ENCODE measurements around the gene CDK10. TPM values are rescaled to one million over a fixed set of nuclear protein-coding genes. Genes with fewer than 3 reads are reported as not detected.
"Not testable (repeated sequence)": the region's sequence is repeated elsewhere in the genome, so short reads cannot be mapped to it uniquely, and the experiment has no call there.

Gene CDK10
- total RNA-seq, 1 donor from 2014 or later, result 44.0 TPM

DNA sequence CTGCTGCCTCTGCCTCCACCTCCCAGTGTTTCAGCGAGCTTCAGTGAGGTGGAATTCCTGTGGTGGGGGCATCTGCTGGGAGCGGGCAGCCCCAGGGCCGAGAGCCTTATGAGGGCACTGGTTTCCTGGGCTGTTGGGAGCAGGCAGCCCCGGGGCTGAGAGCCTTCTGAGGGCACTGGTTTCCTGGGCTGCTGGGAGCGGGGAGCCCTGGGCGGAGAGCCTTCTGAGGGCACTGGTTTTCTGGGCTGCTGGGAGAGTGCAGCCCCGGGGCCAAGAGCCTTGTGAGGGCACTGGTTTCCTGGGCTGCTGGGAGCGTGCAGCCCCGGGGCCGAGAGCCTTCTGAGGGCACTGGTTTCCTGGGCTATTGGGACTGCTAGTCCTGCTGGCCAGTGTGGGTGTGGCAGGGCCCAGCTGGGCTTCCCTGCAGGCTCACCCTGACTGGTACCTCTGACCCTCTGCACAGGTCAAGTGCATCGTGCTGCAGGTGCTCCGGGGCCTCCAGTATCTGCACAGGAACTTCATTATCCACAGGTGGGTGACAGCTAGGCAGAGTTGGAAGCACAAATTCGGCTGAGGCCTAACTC is 5.6 kb downstream of the CDK10 start:
- no peaks in the 10 kb centered on the region for H3K9me3 ChIP-seq
- no peak overlapping the region for H3K4me3 ChIP-seq
- peaks cover 0 to 25% of the 10 kb centered on the region in 2 donors for H3K36me3 ChIP-seq
- H3K4me1 ChIP-seq, result peaks cover 9% of the 10 kb centered on the region
- no peak overlapping the region for H3K27ac ChIP-seq
- intact Hi-C loops (cut with DNase I), result no loop called here
- H3K27me3 ChIP-seq, result no peaks in the 10 kb centered on the region
- no peak for DNase-seq (ENCODE audit: extremely low spot score in 2 of 2)
- TF ChIP-seq POLR2A (IDR thresholded peaks at IDR 0.05) (no peak), POLR2AphosphoS5 (IDR thresholded peaks at IDR 0.05; ENCODE audit: insufficient read depth in 1 of 2, low read depth in 1 of 2) (no peak)
- TF ChIP-seq, protein P1, sequence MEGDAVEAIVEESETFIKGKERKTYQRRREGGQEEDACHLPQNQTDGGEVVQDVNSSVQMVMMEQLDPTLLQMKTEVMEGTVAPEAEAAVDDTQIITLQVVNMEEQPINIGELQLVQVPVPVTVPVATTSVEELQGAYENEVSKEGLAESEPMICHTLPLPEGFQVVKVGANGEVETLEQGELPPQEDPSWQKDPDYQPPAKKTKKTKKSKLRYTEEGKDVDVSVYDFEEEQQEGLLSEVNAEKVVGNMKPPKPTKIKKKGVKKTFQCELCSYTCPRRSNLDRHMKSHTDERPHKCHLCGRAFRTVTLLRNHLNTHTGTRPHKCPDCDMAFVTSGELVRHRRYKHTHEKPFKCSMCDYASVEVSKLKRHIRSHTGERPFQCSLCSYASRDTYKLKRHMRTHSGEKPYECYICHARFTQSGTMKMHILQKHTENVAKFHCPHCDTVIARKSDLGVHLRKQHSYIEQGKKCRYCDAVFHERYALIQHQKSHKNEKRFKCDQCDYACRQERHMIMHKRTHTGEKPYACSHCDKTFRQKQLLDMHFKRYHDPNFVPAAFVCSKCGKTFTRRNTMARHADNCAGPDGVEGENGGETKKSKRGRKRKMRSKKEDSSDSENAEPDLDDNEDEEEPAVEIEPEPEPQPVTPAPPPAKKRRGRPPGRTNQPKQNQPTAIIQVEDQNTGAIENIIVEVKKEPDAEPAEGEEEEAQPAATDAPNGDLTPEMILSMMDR (IDR thresholded peaks at IDR 0.05), result no peak

DNA sequence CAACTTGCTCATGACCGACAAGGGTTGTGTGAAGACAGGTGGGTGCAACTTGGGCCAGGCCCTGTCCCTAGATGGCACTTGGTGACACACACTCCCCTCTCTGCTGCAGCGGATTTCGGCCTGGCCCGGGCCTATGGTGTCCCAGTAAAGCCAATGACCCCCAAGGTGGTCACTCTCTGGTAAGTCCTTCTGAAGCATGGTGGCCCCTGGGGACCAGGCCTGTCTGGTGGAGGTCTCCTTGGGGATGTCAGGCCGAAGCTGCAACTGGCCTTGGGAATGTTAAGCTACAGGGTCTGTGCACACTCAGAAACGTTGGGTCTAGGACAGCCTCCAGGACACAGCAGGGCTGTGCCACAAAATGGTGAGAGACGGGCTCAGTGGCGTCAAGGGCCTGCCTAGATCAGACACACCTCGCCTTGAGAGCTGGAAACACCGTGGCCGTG is 6.8 kb downstream of the CDK10 start:
- peaks cover 0 to 25% of the 10 kb centered on the region in 2 donors for H3K36me3 ChIP-seq
- intact Hi-C loops (cut with DNase I), result no loop called here
- no peak for DNase-seq (ENCODE audit: extremely low spot score in 2 of 2)
- H3K27ac ChIP-seq, result no peak overlapping the region
- H3K4me3 ChIP-seq, result no peak overlapping the region
- H3K27me3 ChIP-seq, result no peaks in the 10 kb centered on the region
- no peaks in the 10 kb centered on the region for H3K4me1 ChIP-seq
- H3K9me3 ChIP-seq, result no peaks in the 10 kb centered on the region
- TF ChIP-seq POLR2AphosphoS5 (IDR thresholded peaks at IDR 0.05; ENCODE audit: insufficient read depth in 1 of 2, low read depth in 1 of 2) (no peak), POLR2A (IDR thresholded peaks at IDR 0.05) (no peak)
- TF ChIP-seq, protein P1 (IDR thresholded peaks at IDR 0.05), result no peak

DNA sequence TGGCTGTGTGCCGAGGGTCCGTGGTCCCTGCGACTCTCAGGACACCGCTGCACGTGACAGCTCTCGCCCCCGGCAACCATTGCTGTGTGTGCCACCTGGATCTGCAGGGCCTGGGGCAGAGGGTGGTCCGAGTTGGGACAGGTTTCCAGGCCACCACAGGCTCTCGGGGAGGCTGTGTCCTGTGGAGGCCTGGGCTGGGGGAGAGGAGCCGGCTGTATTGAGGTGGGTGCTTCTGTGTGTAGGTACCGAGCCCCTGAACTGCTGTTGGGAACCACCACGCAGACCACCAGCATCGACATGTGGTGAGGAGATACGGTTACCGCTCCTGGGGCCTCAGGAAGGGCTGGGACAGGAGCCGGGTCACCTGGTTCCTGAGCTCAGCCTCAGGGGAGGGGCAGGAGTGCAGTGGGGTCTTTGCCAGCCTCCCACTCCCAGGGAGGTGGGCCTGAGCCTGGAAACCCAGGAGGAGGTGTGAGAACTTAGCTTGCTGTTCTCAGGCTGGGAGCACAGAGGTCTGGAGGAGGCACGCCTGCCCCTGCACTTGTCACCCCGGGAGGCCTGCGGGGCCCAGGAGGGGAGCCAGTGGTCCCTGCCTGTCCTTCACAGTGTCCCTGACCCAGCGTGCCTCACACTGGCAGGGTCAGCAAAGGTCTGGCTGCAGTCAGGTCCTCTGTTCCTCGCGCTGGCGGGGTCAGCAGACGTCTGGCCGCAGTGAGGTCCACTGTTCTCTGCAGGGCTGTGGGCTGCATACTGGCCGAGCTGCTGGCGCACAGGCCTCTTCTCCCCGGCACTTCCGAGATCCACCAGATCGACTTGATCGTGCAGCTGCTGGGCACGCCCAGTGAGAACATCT is 7.7 kb downstream of the CDK10 start:
- Histone ChIP-seq H3K27ac (no peak overlapping the region), H3K4me1 (no peaks in the 10 kb centered on the region), H3K9me3 (no peaks in the 10 kb centered on the region), H3K4me3 (no peak overlapping the region), H3K27me3 (no peaks in the 10 kb centered on the region), H3K36me3 (peaks cover 0 to 25% of the 10 kb centered on the region in 2 donors)
- intact Hi-C loops (cut with DNase I), result no loop called here
- DNase-seq (ENCODE audit: extremely low spot score in 2 of 2), result no peak
- TF ChIP-seq, protein P1 (IDR thresholded peaks at IDR 0.05), result no peak
- TF ChIP-seq POLR2A (IDR thresholded peaks at IDR 0.05), result no peak
- TF ChIP-seq POLR2AphosphoS5 (IDR thresholded peaks at IDR 0.05; ENCODE audit: insufficient read depth in 1 of 2, low read depth in 1 of 2), result no peak

DNA sequence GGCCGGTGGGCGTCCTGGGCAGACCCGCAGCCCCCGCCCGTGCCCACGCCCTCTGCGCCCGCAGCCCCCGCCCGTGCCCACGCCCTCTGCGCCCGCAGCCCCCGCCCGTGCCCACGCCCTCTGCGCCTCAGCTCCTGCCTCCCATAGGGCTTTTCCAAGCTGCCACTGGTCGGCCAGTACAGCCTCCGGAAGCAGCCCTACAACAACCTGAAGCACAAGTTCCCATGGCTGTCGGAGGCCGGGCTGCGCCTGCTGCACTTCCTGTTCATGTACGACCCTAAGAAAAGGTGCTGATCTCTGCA is 8.2 kb downstream of the CDK10 start:
- H3K27ac ChIP-seq; H3K4me3 ChIP-seq; DNase-seq (ENCODE audit: extremely low spot score in 2 of 2); intact Hi-C loops (cut with DNase I); H3K4me1 ChIP-seq; H3K27me3 ChIP-seq; H3K9me3 ChIP-seq: not testable (repeated sequence)
- H3K36me3 ChIP-seq, result peaks cover 0 to 25% of the 10 kb centered on the region in 2 donors

DNA sequence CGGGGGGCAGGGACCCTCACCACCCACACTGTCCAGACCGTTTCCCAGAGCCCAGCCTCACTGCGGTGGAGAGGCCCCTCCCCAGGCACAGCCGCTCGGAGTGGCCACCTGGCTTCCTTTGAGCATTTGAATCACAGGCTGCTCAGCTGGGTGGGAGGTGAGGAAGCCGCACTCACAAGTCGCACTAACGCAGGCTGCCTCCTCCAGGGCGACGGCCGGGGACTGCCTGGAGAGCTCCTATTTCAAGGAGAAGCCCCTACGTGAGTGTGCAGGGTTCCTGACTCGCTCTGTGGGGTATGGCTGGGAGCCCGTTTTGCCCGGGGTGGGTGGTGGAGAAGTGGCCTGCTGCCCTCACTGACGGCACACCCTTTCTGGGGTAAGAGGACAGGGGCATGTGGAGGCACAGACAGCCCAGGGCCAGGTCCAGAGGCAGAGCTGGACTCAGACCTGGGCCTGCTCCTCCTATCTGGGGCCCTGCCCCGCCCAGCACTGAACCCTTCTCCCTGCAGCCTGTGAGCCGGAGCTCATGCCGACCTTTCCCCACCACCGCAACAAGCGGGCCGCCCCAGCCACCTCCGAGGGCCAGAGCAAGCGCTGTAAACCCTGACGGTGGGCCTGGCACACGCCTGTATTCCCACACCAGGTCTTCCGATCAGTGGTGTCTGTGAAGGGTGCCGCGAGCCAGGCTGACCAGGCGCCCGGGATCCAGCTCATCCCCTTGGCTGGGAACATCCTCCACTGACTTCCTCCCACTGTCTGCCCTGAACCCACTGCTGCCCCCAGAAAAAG is 8.8 kb downstream of the CDK10 start:
- H3K4me1 ChIP-seq, result peaks cover 9% of the 10 kb centered on the region
- H3K27me3 ChIP-seq, result no peaks in the 10 kb centered on the region
- DNase-seq (ENCODE audit: extremely low spot score in 2 of 2), result no peak
- no peak overlapping the region for H3K4me3 ChIP-seq
- no peak overlapping the region for H3K27ac ChIP-seq
- intact Hi-C loops (cut with DNase I), result no loop called here
- TF ChIP-seq, protein P1 (IDR thresholded peaks at IDR 0.05), result no peak
- TF ChIP-seq POLR2A (IDR thresholded peaks at IDR 0.05) (no peak), POLR2AphosphoS5 (IDR thresholded peaks at IDR 0.05; ENCODE audit: insufficient read depth in 1 of 2, low read depth in 1 of 2) (no peak)
- no peaks in the 10 kb centered on the region for H3K9me3 ChIP-seq
- peaks cover 0 to 25% of the 10 kb centered on the region in 2 donors for H3K36me3 ChIP-seq
